Nephron (organoid): ENCODE measurements around the gene CRY1.

Experiments used
- H3K27ac Mint-ChIP-seq, 3 experiments: 2 replicates each; pipeline ENCODE4 v1.8.0; 2020; ENCODE audit warnings: mixed read lengths in 3 of 3, mild to moderate bottlenecking in 2 of 3, moderate library complexity in 1 of 3
- H3K27me3 Mint-ChIP-seq: 2 replicates; pipeline ENCODE4 v1.8.0; 2021; ENCODE audit warnings: low read depth, mild to moderate bottlenecking, moderate library complexity, mixed read lengths
- H3K36me3 Mint-ChIP-seq: 2 replicates; pipeline ENCODE4 v1.8.0; 2020; ENCODE audit warnings: low read depth, mixed read lengths
- H3K4me1 Mint-ChIP-seq: 2 replicates; pipeline ENCODE4 v1.8.0; 2020; ENCODE audit warnings: mixed read lengths
- H3K4me3 Mint-ChIP-seq, 3 experiments: 2 replicates each; pipeline ENCODE4 v1.8.0; 2020; ENCODE audit warnings: mild to moderate bottlenecking in 3 of 3, mixed read lengths in 3 of 3, moderate library complexity in 2 of 3
- H3K9me3 Mint-ChIP-seq: 2 replicates; pipeline ENCODE4 v1.8.0; 2020; ENCODE audit warnings: mixed read lengths
- CTCF ChIP-seq, 3 experiments: fragments of 200-600 bp; sonication (generic); IDR thresholded peaks; one replicate each; pipeline ENCODE4 v1.5.0; 2021; ENCODE audit warnings: antibody characterized with exemption in 3 of 3; ENCODE audit not compliant: unreplicated experiment in 3 of 3

CRY1 gene

DNA sequence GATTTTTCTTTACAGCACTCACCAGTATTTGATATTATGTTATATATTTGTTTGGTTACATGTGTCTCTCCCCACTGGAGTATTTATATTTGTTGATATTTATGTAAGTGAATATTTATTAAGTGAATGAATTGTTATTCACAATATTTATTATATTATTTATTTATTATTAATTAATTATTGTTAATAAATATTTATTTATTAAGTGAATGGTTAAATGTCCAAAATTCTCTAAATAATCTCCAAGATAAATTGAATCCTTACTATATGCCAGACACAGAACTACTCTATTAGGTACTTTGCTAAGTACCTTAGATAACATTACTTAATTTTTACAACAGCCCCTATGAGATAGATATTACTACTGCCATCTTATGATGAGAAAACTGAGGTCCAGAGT is 10.2 kb upstream of the CRY1 start:
- no peaks in the 10 kb centered on the region for H3K4me1 Mint-ChIP-seq
- H3K27me3 Mint-ChIP-seq: no peaks in the 10 kb centered on the region
- H3K4me3 Mint-ChIP-seq: no peak overlapping the region
- no peaks in the 10 kb centered on the region for H3K36me3 Mint-ChIP-seq
- H3K27ac Mint-ChIP-seq: no peak overlapping the region
- TF ChIP-seq CTCF (IDR thresholded peaks at IDR 0.05; ENCODE audit: unreplicated experiment in 3 of 3): no peak
- H3K9me3 Mint-ChIP-seq: no peaks in the 10 kb centered on the region

- Mint-ChIP-seq H3K4me3 (no peak overlapping the region), H3K4me1 (no peaks in the 10 kb centered on the region), H3K27me3 (no peaks in the 10 kb centered on the region), H3K36me3 (no peaks in the 10 kb centered on the region), H3K27ac (no peak overlapping the region), H3K9me3 (no peaks in the 10 kb centered on the region)
- no peak for TF ChIP-seq CTCF (IDR thresholded peaks at IDR 0.05; ENCODE audit: unreplicated experiment in 3 of 3)
Measured at GRCh38 chr12:107103097-107103496, 9.7 kb upstream of the CRY1 start.

- H3K4me3 Mint-ChIP-seq: no peak overlapping the region
- H3K36me3 Mint-ChIP-seq: no peaks in the 10 kb centered on the region
- H3K9me3 Mint-ChIP-seq: no peaks in the 10 kb centered on the region
- H3K4me1 Mint-ChIP-seq: no peaks in the 10 kb centered on the region
- H3K27ac Mint-ChIP-seq: no peak overlapping the region
- TF ChIP-seq CTCF (IDR thresholded peaks at IDR 0.05; ENCODE audit: unreplicated experiment in 3 of 3): no peak
- H3K27me3 Mint-ChIP-seq: no peaks in the 10 kb centered on the region
Measured at GRCh38 chr12:107102294-107102693, 8.9 kb upstream of the CRY1 start.

GRCh38 chr12:107101651-107102050 is 8.3 kb upstream of the CRY1 start:
- Mint-ChIP-seq H3K36me3 (no peaks in the 10 kb centered on the region), H3K4me3 (no peak overlapping the region), H3K27ac (no peak overlapping the region)

GRCh38 chr12:107099917-107100316 is 6.6 kb upstream of the CRY1 start:
- Mint-ChIP-seq H3K4me3 (no peak overlapping the region), H3K27me3 (no peaks in the 10 kb centered on the region), H3K9me3 (peaks cover 6% of the 10 kb centered on the region), H3K4me1 (no peaks in the 10 kb centered on the region), H3K36me3 (no peaks in the 10 kb centered on the region), H3K27ac (no peak overlapping the region)
- no peak for TF ChIP-seq CTCF (IDR thresholded peaks at IDR 0.05; ENCODE audit: unreplicated experiment in 3 of 3)

More at GRCh38 chr12:107101651-107102050, 8.3 kb upstream of the CRY1 start:
- H3K4me1 Mint-ChIP-seq: no peaks in the 10 kb centered on the region
- no peak for TF ChIP-seq CTCF (IDR thresholded peaks at IDR 0.05; ENCODE audit: unreplicated experiment in 3 of 3)
- H3K27me3 Mint-ChIP-seq: no peaks in the 10 kb centered on the region
- no peaks in the 10 kb centered on the region for H3K9me3 Mint-ChIP-seq

- H3K9me3 Mint-ChIP-seq: peaks cover 6% of the 10 kb centered on the region
- H3K27ac Mint-ChIP-seq: no peak overlapping the region
- H3K4me1 Mint-ChIP-seq: no peaks in the 10 kb centered on the region
- no peak overlapping the region for H3K4me3 Mint-ChIP-seq
- H3K36me3 Mint-ChIP-seq: no peaks in the 10 kb centered on the region
- H3K27me3 Mint-ChIP-seq: no peaks in the 10 kb centered on the region
- TF ChIP-seq CTCF (IDR thresholded peaks at IDR 0.05; ENCODE audit: unreplicated experiment in 3 of 3): no peak
Measured at GRCh38 chr12:107096571-107096970, 3.2 kb upstream of the CRY1 start.
